Memory B cell (primary cell): ENCODE measurements around the gene FBXO34.
"Not testable (repeated sequence)": the region's sequence is repeated elsewhere in the genome, so short reads cannot be mapped to it uniquely, and the experiment has no call there.

Experiments
- ATAC-seq: fragments of 150-1000 bp; cut with Tn5 transposase; 2 replicates; pipeline ENCODE4 v1.10.0; 2021; ENCODE audit warnings: low read depth, mild to moderate bottlenecking, moderate library complexity
- DNase-seq, 2 donors: peaks; one replicate each; pipeline ENCODE4 v3.0.0; 2022; ENCODE audit warnings: low spot score in 2 of 2
- H3K27ac Mint-ChIP-seq: one replicate; pipeline ENCODE4 v1.8.0; 2022; ENCODE audit warnings: mild to moderate bottlenecking, moderate library complexity, mixed read lengths
- H3K27me3 Mint-ChIP-seq: one replicate; pipeline ENCODE4 v1.8.0; 2022; ENCODE audit warnings: mixed read lengths
- H3K36me3 Mint-ChIP-seq: one replicate; pipeline ENCODE4 v1.8.0; 2022; ENCODE audit warnings: mild to moderate bottlenecking, mixed read lengths
- H3K4me1 Mint-ChIP-seq: one replicate; pipeline ENCODE4 v1.8.0; 2022; ENCODE audit warnings: mixed read lengths
- H3K4me3 Mint-ChIP-seq: one replicate; pipeline ENCODE4 v1.8.0; 2022; ENCODE audit warnings: mild to moderate bottlenecking, moderate library complexity, mixed read lengths
- H3K9me3 Mint-ChIP-seq: one replicate; pipeline ENCODE4 v1.8.0; 2022; ENCODE audit warnings: mixed read lengths

The FBXO34 gene

GRCh38 chr14:55309154-55309553 lies 37.9 kb downstream of the FBXO34 start:
- H3K27me3 Mint-ChIP-seq: no peaks in the 10 kb centered on the region
- no peak overlapping the region for H3K4me3 Mint-ChIP-seq
- peaks cover 8% of the 10 kb centered on the region for H3K4me1 Mint-ChIP-seq
- no peak for ATAC-seq
- DNase-seq: no peak
- H3K27ac Mint-ChIP-seq: no peak overlapping the region
- peaks cover 35% of the 10 kb centered on the region for H3K36me3 Mint-ChIP-seq
- H3K9me3 Mint-ChIP-seq: peaks cover 8% of the 10 kb centered on the region

DNA sequence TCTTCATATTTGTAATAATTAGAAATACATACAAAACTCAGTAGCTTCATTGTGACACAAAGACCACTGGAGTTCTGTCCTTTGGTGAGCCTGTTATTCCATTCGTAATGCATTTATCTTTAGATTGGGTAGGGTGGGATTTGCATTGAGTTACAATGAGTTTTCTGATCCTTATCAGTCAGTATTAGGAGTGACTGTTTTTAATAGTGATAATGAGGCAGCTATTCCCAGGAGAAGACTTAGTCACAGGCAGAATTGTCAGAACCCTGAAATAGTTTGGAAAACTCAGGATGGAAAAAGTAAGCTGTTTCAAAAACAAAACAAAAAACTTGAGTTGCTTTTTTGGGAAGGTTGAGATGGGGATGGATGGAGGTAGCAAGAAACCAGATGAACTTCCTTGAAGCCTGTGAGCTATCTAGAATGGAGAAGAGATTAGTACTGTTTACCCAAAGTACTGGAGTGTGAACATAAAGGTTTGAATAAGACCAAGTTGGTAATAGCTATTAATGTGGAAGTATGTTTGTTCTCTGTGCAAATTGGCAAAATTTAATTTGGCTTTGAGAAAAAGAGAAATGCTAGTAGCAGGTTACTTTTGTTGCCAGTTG lies 38.6 kb downstream of the FBXO34 start:
- peaks cover 10% of the 10 kb centered on the region for H3K9me3 Mint-ChIP-seq
- H3K4me3 Mint-ChIP-seq: no peak overlapping the region
- no peaks in the 10 kb centered on the region for H3K27me3 Mint-ChIP-seq
- ATAC-seq: no peak
- peaks cover 38% of the 10 kb centered on the region for H3K36me3 Mint-ChIP-seq
- DNase-seq: no peak
- peaks cover 8% of the 10 kb centered on the region for H3K4me1 Mint-ChIP-seq
- peak overlapping the region; percentile 0 for H3K27ac Mint-ChIP-seq

GRCh38 chr14:55312379-55313030 lies 41.3 kb downstream of the FBXO34 start:
- not testable (repeated sequence) for H3K4me3 Mint-ChIP-seq, ATAC-seq, H3K27ac Mint-ChIP-seq, DNase-seq, H3K27me3 Mint-ChIP-seq
- peaks cover 12% of the 10 kb centered on the region for H3K4me1 Mint-ChIP-seq
- peaks cover 12% of the 10 kb centered on the region for H3K9me3 Mint-ChIP-seq
- H3K36me3 Mint-ChIP-seq: peaks cover 52% of the 10 kb centered on the region

DNA sequence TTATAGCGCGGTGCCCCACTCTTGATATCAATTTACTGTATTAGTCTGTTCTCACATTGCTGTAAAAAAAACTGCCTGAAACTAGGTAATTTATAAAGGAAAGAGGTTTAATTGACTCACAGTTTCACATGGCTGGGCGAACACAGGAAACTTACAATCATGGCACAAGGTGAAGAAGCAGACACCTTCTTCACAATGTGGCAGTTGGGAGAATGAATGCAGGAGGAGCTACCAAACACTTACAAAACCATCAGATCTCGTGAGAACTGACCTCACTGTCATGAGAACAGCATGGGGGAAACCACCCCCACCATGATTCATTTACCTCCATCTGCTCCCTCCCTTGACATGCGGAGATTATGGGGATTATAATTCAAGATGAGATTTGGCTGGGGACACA lies 42.3 kb downstream of the FBXO34 start:
- peaks cover 12% of the 10 kb centered on the region for H3K9me3 Mint-ChIP-seq
- peaks cover 53% of the 10 kb centered on the region for H3K36me3 Mint-ChIP-seq
- ATAC-seq: no peak
- H3K4me3 Mint-ChIP-seq: no peak overlapping the region
- H3K27me3 Mint-ChIP-seq: no peaks in the 10 kb centered on the region
- DNase-seq: no peak
- peaks cover 11% of the 10 kb centered on the region for H3K4me1 Mint-ChIP-seq
- no peak overlapping the region for H3K27ac Mint-ChIP-seq

DNA sequence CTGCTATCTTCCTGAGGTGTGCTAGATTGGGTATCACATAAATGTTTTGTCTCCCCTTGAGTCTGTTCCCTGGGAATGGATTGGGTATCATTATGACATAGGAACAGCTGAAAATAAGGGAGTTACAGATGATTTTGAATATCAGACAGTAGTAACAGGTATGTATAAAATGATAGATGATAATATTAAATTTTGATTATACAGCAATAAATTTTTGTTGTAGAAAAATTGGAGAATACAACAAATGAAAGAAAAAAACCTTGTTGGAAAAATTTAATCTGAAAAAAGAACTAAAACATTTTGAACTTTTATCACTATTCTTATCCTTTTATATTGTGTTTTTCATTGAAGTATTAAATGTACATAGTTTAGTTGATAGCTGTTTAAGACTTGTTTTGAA lies 43.2 kb downstream of the FBXO34 start:
- peak overlapping the region; percentile 69 for H3K27ac Mint-ChIP-seq
- H3K27me3 Mint-ChIP-seq: no peaks in the 10 kb centered on the region
- peaks cover 12% of the 10 kb centered on the region for H3K9me3 Mint-ChIP-seq
- no peak overlapping the region for H3K4me3 Mint-ChIP-seq
- DNase-seq: no peak
- no peak for ATAC-seq
- H3K4me1 Mint-ChIP-seq: peaks cover 11% of the 10 kb centered on the region
- H3K36me3 Mint-ChIP-seq: peaks cover 54% of the 10 kb centered on the region

- H3K27ac Mint-ChIP-seq: no peak overlapping the region
Observed at GRCh38 chr14:55316564-55316963, 45.3 kb downstream of the FBXO34 start.

DNA sequence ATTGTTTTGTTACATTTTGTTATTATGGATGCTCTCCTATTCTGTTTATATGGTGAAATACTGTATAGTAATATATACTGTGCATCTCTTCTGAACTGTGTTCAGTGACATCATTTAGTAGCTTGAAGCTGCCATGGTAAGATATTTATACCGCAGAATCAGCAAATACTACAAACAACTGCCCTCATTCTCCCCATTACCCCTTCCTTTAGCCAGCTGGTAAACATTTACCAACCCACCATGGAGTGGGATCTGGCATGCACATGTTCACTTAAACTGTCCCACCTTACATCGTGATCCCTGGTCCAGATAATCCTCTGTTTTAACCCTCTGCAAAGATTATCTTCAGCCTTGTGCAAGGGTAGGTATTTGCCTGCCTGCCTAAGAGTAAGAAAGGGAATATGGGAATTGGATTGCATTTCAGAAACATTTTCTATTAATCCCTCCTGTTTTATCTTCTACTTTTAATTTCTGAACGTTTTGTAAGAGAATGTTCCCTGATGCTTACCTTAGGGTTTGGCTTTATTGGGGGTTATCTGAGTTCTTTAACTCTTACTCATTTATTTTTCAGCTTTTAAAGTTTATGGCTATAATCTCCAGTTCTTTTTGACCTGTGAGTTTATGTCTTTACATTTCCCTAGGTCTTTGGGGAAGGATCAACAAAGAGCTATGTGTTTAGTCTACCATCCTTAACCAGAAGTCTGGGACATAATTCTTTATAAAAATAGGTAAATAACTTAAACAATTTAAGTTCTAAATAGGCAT lies 46.5 kb downstream of the FBXO34 start:
- DNase-seq (no peak), ATAC-seq (no peak)
- peaks cover 34% of the 10 kb centered on the region for H3K36me3 Mint-ChIP-seq
- H3K27me3 Mint-ChIP-seq: no peaks in the 10 kb centered on the region
- H3K4me3 Mint-ChIP-seq: no peak overlapping the region
- H3K9me3 Mint-ChIP-seq: peaks cover 8% of the 10 kb centered on the region
- peak overlapping the region; percentile 26 for H3K27ac Mint-ChIP-seq
- H3K4me1 Mint-ChIP-seq: peaks cover 7% of the 10 kb centered on the region

More at GRCh38 chr14:55316564-55316963, 45.3 kb downstream of the FBXO34 start:
- ATAC-seq (no peak), DNase-seq (no peak)
- H3K36me3 Mint-ChIP-seq: peaks cover 37% of the 10 kb centered on the region
- H3K27me3 Mint-ChIP-seq: no peaks in the 10 kb centered on the region
- H3K4me1 Mint-ChIP-seq: peaks cover 7% of the 10 kb centered on the region
- H3K4me3 Mint-ChIP-seq: no peak overlapping the region
- peaks cover 8% of the 10 kb centered on the region for H3K9me3 Mint-ChIP-seq

DNA sequence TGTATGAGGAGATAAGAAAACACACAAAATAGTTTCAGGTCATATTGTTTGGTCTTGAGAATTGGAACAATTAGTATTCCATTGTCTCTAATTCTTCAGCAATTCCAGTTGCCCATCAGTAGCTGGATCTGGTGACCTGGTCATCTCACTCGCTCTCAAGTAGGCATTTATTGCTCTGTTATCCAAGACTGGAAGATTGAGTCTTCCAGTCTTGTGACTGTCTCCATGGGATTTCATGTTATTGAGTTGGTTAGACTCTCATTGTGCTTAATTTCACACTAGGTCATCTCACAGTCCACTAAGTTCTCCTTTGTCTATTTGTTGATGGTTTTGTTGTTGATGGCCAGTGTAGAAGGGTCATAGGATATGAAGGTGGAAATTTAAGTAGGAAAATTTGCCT lies 47.5 kb downstream of the FBXO34 start:
- Mint-ChIP-seq H3K9me3 (peaks cover 4% of the 10 kb centered on the region), H3K36me3 (peaks cover 26% of the 10 kb centered on the region), H3K27ac (no peak overlapping the region), H3K4me1 (peaks cover 7% of the 10 kb centered on the region), H3K27me3 (no peaks in the 10 kb centered on the region), H3K4me3 (no peak overlapping the region)
- DNase-seq (no peak), ATAC-seq (no peak)

DNA sequence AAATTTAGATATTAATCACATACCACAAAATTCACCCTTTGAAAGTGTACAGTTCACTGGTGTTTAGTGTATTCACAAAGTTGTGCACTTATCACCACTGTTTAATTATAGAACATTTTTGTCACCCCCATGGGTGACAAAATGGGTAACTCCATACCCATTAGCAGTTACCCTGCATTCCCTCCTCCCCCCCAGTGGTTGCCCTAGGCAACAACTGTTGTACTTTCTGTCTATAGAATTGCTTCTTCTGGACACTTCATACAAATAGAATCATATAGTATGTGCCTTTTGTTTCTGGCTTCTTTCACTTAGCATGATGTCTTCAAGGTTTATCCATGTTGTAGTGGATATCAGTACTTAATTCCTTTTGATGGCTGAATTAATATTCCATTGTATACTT lies 52.7 kb downstream of the FBXO34 start:
- Mint-ChIP-seq H3K36me3 (peaks cover under 1% of the 10 kb centered on the region), H3K4me3 (no peak overlapping the region), H3K9me3 (no peaks in the 10 kb centered on the region), H3K27me3 (no peaks in the 10 kb centered on the region), H3K27ac (no peak overlapping the region), H3K4me1 (peaks cover 15% of the 10 kb centered on the region)
- DNase-seq: no peak
- ATAC-seq: no peak

- ATAC-seq: no peak
- H3K9me3 Mint-ChIP-seq: no peaks in the 10 kb centered on the region
- H3K36me3 Mint-ChIP-seq: no peaks in the 10 kb centered on the region
- H3K27ac Mint-ChIP-seq: no peak overlapping the region
- no peak for DNase-seq
- peaks cover 15% of the 10 kb centered on the region for H3K4me1 Mint-ChIP-seq
- H3K4me3 Mint-ChIP-seq: no peak overlapping the region
- H3K27me3 Mint-ChIP-seq: no peaks in the 10 kb centered on the region
Observed at GRCh38 chr14:55324812-55325211, 53.6 kb downstream of the FBXO34 start.

DNA sequence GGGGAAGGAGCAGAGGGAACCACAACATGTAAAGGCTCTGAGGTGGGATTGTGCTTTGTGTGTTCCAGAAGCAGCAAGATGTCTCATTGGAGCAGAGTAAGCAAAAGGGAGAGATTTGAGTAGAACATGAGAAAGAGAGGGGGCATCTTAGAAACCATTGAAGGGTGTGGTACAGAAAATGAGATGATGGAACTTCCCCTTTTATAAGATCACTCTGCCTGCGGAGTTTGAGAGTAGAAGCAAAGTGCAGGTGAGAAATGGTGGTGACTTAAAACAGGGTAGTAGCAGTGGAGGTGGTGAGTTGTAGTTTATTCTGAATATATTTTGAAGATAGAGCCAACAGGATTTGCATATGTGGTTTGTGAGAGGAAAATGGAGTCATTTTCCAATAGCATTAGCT lies 56.0 kb downstream of the FBXO34 start:
- no peaks in the 10 kb centered on the region for H3K36me3 Mint-ChIP-seq
- H3K27me3 Mint-ChIP-seq: no peaks in the 10 kb centered on the region
- peaks cover 18% of the 10 kb centered on the region for H3K4me1 Mint-ChIP-seq
- ATAC-seq (peak; percentile 99), DNase-seq (peak in 1 of 2 donors; percentile 45)
- H3K9me3 Mint-ChIP-seq: no peaks in the 10 kb centered on the region
- H3K27ac Mint-ChIP-seq: peak overlapping the region; percentile 79
- H3K4me3 Mint-ChIP-seq: peak overlapping the region; percentile 1

- H3K27me3 Mint-ChIP-seq: no peaks in the 10 kb centered on the region
- H3K4me1 Mint-ChIP-seq: peaks cover 25% of the 10 kb centered on the region
- H3K4me3 Mint-ChIP-seq: no peak overlapping the region
- no peak overlapping the region for H3K27ac Mint-ChIP-seq
- no peak for ATAC-seq
- no peak for DNase-seq
- H3K9me3 Mint-ChIP-seq: no peaks in the 10 kb centered on the region
- H3K36me3 Mint-ChIP-seq: no peaks in the 10 kb centered on the region
Observed at GRCh38 chr14:55328317-55328716, 57.1 kb downstream of the FBXO34 start.

DNA sequence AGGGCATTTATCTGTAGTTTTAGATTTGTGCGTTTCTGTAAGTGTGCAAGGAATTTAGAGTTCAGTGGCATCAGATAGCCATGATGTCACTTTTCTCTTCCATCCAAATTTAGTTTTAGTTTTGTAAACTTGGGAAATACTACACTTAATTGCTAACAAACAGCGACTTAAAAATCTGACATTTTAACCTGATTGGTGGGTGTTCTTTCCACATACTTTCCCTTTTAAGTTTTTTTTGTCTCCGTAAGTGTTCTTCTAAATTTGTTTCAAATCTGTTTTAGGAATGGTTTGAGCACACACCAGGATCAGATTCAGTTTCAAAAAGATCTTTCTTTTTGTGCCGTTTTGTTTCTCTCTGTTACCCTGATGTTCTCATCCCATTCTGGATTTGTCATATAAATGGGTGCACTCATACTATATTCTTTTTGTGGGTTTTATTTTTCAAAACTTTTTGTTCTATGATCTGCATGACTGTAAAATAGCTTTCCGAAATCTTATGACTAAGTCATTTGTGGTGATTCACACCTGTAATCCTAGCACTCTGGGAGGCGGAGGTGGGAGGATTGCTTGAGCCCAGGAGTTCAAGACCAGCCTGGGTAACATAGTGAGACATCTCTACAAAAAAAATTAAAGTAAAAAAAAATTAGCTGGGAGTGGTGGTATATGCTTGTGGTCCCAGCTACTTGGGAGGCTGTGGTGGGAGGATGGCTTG lies 58.9 kb downstream of the FBXO34 start:
- DNase-seq (no peak), ATAC-seq (no peak)
- H3K4me3 Mint-ChIP-seq: no peak overlapping the region
- H3K9me3 Mint-ChIP-seq: no peaks in the 10 kb centered on the region
- no peaks in the 10 kb centered on the region for H3K27me3 Mint-ChIP-seq
- peak overlapping the region; percentile 37 for H3K27ac Mint-ChIP-seq
- H3K36me3 Mint-ChIP-seq: no peaks in the 10 kb centered on the region
- peaks cover 40% of the 10 kb centered on the region for H3K4me1 Mint-ChIP-seq
